ENCODE data around the gene MAB21L2.

DNA sequence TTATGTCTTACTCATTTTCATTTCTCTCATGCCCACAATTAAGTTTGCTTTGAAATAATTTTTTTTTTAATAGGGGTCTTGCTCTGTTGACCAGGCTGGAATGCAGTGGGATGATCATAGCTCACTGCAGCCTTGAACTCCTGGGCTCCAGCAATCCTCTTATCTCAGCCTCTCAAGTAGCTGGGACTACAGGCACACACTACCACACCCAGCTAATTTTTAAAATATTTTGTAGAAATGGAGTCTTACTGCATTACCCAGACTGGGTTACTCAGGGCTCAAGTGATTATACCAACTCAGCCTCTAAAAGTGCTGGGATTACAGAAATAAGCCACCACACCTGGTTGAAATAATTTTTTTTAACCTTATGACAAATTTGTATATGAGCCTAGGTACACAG is 19.2 kb upstream of the MAB21L2 start:
- TF ChIP-seq, protein P1, sequence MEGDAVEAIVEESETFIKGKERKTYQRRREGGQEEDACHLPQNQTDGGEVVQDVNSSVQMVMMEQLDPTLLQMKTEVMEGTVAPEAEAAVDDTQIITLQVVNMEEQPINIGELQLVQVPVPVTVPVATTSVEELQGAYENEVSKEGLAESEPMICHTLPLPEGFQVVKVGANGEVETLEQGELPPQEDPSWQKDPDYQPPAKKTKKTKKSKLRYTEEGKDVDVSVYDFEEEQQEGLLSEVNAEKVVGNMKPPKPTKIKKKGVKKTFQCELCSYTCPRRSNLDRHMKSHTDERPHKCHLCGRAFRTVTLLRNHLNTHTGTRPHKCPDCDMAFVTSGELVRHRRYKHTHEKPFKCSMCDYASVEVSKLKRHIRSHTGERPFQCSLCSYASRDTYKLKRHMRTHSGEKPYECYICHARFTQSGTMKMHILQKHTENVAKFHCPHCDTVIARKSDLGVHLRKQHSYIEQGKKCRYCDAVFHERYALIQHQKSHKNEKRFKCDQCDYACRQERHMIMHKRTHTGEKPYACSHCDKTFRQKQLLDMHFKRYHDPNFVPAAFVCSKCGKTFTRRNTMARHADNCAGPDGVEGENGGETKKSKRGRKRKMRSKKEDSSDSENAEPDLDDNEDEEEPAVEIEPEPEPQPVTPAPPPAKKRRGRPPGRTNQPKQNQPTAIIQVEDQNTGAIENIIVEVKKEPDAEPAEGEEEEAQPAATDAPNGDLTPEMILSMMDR (IDR thresholded peaks at IDR 0.05 in 2 of 3, conservative IDR thresholded peaks at IDR 0.05 in 1 of 3; ENCODE audit: borderline replicate concordance in 1 of 3, insufficient read depth in 1 of 3, low read depth in 2 of 3, low read length in 2 of 3), result no peak
- no peak for TF ChIP-seq CEBPB (IDR thresholded peaks at IDR 0.05; ENCODE audit: low read depth)
- no peak for TF ChIP-seq REST (IDR thresholded peaks at IDR 0.05; ENCODE audit: low read depth)
